Body of pancreas (tissue), 4 donors: Measurements from ENCODE around the gene WNT7B.

Experiments used
- POLR2A ChIP-seq, 3 donors: fragments of 450-650 bp; IDR thresholded peaks; one replicate each; pipeline ENCODE4 v1.6.1; 2016; ENCODE audit warnings: antibody characterized with exemption in 3 of 3, mild to moderate bottlenecking in 2 of 3
- TF ChIP-seq, protein P1 (sequence below), 7 experiments: fragments of 450-650 bp in 4 of 7; fragments of 200-600 bp in 3 of 7; sonication (generic) in 3 of 7; IDR thresholded peaks; one replicate each; pipeline ENCODE4 v1.5.1; 2016 to 2019; ENCODE audit warnings: antibody characterized with exemption in 7 of 7

DNA sequence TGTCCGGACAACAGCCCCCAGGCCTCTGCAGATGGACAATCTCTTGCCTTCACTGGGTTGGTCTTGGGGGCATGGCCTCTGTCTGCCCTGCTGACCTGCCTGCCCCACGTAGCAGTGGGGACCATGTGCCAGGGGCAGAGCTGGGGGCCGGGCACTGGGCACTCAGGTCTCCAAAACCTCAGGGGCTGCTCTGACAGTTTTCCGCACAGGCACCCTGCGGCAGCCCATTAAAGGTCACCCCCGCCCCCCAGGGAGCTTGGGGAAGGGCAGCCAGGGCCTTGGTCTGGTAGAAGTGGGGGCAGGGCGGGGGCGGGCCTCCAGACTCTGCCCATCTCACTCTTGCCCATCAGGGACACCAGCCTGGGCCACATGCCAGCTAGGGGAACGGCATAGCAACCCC lies 49.9 kb downstream of the WNT7B start:
- TF ChIP-seq, protein P1, sequence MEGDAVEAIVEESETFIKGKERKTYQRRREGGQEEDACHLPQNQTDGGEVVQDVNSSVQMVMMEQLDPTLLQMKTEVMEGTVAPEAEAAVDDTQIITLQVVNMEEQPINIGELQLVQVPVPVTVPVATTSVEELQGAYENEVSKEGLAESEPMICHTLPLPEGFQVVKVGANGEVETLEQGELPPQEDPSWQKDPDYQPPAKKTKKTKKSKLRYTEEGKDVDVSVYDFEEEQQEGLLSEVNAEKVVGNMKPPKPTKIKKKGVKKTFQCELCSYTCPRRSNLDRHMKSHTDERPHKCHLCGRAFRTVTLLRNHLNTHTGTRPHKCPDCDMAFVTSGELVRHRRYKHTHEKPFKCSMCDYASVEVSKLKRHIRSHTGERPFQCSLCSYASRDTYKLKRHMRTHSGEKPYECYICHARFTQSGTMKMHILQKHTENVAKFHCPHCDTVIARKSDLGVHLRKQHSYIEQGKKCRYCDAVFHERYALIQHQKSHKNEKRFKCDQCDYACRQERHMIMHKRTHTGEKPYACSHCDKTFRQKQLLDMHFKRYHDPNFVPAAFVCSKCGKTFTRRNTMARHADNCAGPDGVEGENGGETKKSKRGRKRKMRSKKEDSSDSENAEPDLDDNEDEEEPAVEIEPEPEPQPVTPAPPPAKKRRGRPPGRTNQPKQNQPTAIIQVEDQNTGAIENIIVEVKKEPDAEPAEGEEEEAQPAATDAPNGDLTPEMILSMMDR (IDR thresholded peaks at IDR 0.05): no peak
- TF ChIP-seq POLR2A (IDR thresholded peaks at IDR 0.05): no peak
